Activated effector memory CD4-positive, alpha-beta T cell treated with anti-CD3 and anti-CD28 coated beads, Interleukin-2, amount 50 U/mL, for 16 hours (primary cell): ENCODE measurements around the gene DICER1.

Experiments used
- DNase-seq: peaks from one replicate; pipeline ENCODE4 v3.0.0-alpha.2; 2020

The DICER1 gene

DNA sequence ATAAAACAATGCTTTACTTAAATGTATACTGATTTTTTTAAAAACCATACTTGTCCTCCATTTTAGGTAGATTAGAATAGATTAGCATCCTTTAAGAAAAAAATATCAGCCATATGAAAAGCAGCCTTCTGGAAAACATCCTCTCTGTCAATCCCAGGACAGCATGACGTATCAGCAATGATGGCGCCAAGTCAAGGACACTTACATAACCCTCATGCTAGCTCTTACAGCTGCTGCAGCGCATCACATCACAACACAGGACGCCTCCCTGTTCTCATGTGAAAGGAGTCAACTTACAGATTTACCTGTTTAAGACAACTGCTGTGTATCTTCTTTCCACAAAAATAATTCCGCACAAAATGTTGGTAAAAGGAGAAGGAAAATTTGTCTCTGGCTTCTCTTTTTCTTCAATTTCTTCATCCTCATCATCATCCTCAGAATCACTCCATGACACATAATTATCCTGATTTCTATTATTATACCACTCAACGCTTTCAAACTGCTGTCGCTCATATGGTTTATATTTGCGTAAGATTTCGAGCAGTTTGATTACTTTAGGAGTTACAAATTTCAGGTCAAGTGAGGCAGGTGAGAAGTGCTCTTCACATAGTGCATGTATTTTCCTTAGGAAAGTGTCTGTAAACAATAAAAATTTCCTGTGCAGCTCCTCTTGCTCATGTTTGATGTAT, 33.3 kb downstream of the DICER1 start:
- no peak for DNase-seq

DNA sequence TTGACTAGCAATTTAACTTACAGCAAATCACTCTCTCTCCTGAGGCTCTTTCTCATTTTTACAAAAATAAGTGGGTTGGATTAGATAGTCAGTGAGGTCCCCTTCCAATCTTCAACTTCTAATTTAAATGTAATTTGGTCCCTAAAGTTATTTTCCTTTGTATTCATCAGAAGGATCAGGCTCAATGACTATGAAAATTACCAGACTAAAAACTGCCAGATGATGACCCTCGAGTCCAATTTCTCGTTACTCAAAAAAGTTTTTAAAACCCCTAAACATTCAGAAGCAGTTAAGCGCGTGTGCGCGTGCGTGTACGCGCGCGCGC, 34.7 kb downstream of the DICER1 start:
- DNase-seq = no peak

DNA sequence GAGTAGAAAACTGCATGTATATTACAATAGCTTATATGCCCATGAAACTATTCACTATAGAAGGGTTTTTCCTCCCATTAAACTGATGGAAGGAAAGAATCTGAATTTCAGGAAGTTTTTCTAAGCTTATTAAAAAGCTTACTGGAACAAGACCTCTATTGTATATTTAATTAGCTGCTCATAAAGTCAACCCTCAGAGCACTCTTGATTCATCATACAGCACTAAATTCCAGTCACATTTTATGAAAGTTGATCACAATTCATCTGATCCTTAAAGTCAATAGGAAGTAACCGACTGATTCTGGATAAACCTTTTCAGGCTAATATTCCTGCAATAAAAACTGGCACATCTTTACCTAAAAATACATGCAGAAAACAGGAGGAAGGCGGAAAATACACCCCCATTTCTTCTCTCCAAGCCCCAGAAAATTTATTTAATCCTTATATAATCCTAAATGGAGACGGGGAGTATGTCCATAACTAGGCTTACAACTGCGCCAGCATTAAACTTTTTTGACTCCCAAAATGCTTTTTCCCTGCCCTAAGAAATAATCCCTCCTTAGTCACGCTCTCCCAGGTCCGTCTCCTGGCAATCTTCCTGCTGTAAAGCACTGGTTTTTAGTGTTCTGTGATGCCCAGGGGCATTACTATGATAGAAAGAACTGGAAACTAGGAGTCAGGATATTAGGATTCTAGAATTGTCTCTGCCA, 35.3 kb downstream of the DICER1 start:
- no peak for DNase-seq

DNA sequence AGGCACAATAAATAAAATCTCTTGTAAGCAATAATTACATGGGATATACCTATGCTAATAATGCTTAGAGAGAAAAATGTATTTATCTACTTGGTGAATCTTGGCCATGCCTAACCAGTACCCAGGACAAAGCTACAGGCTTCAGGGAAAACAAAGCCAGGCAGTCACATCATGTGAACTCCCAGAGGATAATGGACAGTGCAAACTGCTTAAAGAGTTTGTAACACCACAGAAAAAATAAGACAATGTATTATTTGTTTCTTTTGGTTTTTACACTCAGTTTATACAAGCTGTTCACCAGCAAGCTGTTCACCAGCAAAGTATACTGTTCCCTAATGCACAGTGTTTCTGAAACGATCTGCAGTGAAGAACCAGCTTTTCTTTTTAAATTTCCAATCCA, 38.0 kb downstream of the DICER1 start:
- no peak for DNase-seq

DNA sequence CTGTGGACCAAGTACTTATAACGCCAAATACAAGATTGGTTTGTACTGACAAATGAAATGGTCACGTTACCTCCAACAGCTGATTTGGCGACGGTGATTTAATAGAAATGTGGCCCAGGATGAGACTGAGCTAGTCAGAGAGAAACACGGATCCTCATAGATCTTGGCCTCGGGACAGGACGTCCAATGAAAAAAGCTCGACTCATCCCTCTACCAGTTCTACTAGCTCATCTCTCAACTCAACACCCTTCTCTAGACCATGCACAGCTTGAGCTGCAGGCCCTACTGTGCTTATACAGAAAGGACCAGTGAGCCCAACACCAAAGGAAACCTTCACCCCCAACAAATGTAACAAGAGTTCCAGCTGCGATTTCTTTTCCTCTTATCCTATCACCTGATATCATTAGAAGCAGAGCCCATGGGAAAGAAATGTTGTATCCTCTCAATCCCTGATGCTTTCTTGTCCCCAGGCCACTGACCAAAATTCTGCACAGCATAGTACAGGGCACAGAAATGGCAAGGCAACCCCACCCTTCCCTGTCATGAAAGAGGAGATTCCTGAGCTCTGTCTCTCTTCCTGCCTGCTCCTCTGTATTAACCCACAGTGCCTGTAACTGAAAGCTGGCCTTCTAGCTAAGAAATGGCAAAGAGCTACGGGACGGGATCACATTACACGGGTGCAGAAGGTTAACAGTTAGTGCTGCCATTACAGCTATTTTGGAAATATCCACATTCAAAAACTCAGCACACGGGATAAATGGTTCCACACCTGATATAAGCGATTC, 39.2 kb downstream of the DICER1 start:
- no peak for DNase-seq

DNA sequence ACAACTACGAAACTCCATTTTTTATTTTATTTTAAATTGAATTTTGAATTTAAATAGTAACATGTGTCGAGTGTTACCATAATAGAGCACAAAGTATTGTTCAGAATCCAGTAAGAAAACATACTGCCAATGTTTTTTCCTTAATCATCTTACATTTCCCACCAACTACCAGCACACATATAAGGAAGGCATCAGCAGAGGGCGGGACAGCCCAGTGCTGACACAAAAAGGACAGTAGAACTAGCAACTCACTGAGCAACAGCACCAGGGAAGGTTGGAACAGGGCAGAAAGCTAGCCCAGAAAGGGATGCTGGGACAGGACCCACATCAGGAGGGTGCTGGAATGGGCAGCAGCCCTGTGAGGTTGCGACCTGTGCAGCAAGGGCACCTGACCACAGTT, 43.9 kb downstream of the DICER1 start:
- DNase-seq = no peak

DNA sequence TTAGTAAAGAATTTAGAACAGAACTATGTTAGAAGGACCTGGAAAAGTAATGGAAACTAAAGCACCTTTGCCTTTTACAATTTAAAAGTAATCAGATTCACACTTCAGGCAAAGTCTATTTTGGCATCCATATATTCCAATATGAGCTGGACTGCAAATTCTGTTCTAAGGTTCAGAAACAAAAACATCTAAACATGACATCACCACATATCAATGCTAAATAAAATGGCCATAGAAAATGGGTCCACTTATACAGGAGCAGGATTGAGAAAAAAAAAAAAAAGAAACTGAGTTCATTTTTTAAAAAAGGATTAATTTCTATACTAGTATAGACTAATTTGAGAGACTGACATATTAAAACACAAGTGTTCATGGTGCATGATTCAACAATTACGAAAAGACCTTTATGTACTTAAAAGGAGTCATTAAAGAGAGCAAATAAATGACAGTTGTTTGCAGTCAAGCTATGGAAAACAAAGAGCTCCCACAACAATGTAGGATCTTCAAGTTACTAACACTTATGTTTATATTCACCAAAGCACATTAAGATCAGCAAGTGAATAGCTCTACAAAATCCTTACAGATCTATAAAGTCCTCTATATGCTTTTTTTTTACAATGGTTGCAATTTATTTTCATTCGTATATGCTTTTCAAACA, 45.7 kb downstream of the DICER1 start:
- DNase-seq = no peak

DNA sequence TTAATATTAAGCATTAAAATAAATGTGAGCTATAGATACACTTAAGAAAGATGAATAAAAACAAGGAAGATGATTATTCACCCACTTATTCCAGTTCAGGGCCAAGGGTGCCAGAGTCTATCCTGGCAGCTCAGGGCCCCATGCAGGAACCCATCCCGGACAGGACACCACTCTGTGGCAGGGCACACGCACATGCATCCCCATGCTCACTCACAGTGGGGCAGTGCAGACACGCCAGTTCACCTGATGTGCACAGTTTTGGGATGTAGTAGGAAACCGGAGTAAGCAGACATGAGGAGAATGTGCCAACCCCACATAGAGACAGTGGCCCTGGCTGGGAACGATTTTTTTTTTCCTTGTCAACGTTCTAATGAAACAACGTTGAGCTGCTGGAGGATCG, 47.2 kb downstream of the DICER1 start:
- no peak for DNase-seq

DNA sequence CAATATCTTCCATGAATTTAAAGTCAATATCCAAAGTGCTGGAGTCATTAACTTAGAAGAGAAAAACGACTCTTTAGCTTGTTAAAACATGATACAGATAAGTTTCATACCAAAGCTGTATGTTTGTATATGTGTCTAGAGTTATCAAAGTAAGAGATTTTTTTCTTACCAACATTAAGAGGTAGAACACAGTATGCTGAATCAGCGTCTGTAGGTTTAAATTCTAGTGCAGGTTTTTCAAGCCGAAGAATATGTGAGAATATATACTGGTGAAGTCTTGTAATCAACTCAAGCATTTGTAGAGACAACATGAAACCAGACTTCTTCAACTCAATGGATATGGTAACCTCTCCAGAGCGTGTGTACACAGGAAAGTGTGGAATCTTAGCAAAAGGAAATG, 49.6 kb downstream of the DICER1 start:
- DNase-seq = no peak

DNA sequence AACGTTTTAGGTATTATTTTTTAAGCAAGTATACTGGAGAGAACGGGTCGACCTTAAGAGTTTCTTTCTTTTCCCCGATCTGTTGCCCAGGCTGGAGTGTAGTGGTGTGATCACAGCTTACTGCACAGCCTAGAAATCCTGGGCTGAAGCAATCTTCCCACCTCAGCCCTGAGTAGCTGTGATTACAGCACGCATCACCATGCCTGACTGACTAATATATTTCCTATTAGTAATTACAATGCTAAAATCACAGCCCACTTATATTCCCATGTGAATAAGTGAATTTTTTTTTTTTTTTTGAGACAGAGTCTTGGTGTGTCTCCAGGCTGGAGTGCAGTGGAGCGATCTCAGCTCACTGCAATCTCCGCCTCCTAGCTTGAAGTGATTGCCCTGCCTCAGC, 50.4 kb downstream of the DICER1 start:
- no peak for DNase-seq

DNA sequence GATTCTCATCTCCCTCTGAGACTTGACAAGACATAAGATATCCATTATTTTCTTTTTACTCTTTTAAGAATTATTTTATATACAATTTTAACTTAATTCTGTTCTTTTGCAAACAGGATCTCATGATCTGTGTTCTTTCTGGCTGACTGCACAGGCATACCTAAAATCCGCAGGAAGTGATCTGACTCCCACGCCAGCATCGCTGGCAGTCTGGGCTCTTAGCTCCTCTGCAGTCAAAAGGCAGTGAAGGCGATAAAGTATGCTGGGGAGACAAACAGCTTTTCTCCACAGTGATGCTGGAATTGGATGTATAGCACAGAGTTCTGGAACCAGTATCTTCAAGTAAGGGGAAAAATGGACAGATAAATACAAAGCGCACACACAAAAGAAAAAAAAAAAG, 52.4 kb downstream of the DICER1 start:
- DNase-seq = no peak

DNA sequence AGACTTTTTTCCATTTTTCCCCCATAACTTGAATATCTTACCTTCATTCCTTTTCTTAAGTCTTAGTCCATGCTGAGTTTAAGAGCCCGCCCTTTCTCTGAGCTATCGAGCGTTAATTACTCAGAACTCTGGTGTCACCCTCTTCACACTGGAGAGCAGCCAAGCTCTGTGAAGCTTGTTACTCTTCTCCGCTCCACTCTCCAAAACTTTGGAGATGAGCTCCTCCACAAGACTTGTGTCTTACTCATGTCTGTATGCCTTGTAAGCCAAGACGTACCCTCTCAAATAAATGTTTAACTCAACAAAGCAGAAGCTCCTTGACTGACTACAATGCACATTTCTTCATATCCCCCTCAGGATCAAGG, 54.7 kb downstream of the DICER1 start:
- DNase-seq = no peak

DNA sequence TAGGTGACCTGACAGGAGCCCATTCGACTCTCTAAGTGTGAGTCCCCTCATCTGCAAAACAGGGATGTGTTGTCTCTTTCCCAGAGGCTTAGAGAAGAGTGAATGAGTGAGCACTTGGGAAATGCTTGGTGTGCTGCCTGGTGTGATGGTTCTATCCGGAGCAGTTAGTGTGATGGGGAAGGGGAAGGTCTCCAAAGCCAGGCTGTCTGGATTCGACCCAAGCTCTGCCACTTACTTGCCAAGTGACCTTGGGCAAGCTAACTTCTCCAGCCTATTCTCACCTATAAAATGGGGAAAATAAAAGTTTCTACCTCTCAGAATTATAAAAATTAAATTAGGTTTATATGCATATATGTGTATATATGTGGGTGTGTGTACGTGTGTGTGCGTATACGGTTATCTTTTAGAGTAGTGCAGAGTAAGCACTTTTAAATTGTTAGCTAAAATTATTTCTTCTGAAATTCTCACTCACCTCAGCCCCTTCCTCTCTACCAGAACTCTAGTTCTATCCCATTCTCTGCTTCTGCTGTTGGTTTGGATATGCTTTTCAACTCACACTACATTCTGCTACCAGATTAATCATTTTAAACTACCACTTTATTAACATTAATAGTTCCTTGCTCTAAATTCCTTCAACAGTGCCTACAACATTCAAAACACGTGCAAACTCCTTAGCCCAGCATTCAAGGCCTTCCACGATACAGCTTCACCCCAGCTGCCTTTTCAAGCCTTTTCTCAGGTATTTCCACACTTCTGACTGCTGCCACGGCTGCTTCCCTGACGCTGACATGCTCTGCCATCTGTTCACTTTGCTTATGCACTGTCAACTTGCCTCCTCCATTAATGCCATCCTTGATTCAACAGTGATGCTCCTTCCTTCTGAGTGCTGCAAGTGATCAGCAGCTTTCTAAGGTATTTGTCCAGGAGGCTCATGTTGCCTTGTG, 55.3 kb downstream of the DICER1 start:
- DNase-seq = no peak

DNA sequence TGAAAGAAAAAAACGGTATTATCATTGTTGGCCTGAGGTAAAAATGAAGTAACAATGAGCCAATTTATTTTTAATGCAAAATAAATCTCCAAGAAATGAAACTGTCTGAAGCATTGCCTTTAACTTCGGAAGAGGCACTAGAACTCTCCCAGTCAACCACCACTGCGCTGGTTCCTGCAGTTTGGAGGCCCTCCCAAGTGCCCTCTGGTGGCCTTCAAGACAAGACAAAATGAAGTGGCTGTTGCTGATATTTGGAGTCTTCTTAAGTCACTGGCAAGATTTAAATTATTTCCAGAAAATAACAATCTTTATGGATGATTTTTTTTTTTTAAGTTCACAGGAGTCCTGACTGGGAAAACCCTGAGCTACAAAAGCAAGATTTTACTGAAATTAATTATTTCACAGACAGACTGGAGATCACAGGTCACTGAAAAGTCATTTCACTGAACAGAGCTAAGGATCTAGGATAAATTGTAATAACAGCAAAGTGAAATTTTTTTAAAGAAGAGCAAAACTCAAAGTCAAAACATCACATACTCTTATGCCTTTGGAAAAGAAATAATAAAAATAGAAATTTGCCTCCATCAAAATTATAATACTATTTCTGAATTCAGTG, 58.2 kb downstream of the DICER1 start:
- DNase-seq = no peak

DNA sequence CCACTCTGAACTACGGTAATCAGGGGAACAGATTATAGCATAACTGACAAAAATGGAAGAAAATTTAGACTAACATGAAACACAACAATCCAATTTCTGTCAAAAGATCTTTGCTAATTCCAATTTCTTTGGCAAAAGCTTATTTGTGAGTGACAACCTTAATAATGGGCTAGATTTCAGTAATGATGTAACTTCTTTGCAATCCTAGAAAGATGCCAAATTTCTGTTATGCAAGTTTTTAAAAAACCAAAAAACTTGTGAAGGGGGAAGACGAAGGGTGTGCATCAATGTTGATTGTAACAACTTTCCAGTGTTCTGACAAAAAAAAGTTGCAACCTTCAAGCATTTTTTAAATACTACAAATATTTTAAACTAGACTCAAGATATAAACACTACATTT, 59.9 kb downstream of the DICER1 start:
- DNase-seq = no peak

DNA sequence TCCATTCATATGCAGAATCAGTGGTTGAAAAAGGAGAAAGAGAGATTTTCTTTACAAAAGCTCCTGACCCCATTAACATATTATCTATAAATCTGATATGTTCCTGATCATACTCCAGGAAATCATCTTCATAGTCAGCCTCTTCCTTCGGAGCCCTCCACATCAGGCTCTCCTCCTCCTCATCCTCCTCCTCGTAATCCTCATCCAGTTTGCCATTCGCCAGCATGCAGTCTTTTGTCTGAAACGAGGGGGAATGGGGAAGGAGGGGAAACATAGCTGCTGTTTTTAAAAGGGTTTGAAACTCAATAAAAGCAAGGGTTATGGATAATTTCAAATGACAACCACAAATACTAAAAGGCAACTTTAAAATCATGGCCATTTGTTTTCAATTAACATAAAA, 60.9 kb downstream of the DICER1 start:
- no peak for DNase-seq

DNA sequence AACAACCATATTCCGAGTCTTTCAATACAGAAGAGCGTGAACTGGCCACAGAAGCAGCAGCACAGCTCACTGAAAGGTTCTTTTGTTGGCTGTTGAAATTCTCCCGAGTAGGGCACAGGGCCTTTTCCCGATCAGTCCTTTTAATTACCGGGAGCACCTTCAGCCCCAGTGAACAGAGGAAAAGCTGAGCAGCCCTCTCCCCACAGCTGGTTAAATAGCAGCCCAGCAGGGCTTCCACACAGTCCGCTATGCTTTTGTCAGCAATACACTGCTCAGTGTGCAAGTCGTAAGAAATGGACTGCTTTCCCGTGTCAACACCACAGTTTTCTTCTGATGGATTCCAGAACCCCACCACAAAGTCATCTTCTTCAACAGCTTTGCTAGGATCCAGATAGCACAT, 61.3 kb downstream of the DICER1 start:
- no peak for DNase-seq

DNA sequence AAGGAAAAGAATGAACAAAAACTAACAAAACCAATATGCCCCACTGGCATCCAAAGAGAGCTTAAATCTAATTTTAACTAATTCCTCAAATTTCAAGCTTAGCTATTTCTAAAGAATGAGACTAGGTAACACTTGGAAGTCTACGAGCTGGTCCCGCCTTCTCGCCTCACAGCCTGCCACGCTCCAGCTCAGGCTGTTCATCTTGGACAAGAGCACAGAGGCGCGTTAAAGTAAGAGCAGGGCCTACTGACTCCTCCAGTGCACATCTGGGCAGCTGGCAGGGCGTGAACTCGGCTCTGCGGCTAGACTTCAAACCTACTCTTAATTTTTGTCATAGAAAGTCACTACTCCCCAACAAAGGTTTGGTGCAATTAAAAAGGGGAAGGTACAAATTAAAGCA, 64.6 kb downstream of the DICER1 start:
- DNase-seq = no peak

DNA sequence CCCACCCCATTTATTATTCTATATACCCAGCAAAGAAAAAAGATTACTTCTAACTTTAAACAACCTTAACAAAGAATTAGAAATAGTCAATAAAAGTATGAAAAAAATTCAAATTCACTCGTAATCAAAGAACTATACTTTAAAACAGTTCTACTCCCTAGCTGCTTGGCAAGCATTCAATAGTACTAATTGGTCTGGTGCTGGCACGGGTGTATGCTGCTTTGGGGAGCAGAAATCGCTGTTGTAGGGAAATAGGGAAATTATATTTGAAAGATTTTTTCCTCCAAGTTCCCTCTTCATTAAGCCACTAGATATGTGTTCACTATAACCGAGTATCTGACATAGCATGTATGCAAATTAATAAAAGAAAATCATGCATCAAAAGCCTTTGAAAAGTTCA, 65.7 kb downstream of the DICER1 start:
- DNase-seq = no peak

DNA sequence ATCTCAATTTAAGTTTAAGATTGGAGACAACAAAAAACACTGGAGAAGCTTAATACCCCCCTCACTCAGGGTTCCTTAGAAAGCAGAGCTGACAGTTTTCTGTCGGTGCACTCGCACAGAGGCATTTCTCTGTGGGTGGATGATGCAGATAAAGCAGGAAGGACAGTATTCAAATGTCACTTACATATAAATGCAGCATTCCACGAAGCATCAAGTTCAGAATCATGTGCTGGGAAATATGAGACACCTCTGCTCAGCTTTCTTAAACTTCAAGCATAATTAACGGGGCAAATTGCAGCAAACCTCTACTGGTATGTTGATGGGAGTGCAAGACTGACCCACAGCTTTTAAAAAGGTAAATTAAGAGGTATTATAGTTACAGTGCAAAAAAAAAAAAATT, 68.7 kb downstream of the DICER1 start:
- DNase-seq = no peak

DNA sequence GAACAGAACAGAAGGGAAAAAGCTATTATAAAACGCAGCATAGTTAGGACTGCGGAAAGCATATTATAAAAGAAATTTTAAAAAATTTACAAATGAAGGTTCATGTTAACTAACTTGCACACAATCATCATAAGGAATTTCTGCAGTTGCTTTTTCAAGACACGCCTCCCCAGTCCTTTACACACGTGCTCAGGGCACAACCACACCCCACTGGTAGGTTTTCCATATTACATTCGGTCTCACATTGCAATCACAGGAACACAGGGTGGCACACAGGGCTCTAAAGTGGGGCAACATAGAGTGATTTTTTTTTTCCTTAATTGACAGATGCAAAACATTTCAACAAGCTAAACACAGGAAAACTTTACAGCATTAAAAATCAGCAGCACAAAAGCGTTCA, 69.7 kb downstream of the DICER1 start:
- DNase-seq = no peak

DNA sequence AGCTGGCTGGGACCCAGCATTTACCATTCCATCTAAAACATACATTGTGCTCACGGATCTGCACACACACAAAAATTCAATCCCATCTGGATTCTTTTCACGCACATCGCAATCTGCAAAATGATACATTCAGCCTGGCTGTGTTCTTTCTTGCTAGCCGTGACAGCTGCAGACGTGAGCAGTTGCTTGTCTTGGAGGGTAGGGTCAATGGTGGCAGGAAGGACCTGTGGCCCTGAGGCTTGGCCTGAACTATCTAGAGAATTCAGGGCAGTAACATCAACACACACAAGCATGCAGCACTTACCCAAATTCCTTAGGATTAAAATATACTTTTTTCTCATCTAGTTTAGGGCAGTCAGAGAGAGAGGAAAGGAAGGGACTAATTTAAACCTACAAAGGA, 72.0 kb downstream of the DICER1 start:
- no peak for DNase-seq
